NCI-H187 (cell line): ENCODE measurements around the gene ASF1B.
A peak's percentile ranks its signal among the peaks of the same experiment; 100 is the strongest.

Experiments used
- DNase-seq, 2 experiments: peaks; one replicate each; lab custom pipeline; 2025; lab: John Stamatoyannopoulos, UW

ASF1B gene

DNA sequence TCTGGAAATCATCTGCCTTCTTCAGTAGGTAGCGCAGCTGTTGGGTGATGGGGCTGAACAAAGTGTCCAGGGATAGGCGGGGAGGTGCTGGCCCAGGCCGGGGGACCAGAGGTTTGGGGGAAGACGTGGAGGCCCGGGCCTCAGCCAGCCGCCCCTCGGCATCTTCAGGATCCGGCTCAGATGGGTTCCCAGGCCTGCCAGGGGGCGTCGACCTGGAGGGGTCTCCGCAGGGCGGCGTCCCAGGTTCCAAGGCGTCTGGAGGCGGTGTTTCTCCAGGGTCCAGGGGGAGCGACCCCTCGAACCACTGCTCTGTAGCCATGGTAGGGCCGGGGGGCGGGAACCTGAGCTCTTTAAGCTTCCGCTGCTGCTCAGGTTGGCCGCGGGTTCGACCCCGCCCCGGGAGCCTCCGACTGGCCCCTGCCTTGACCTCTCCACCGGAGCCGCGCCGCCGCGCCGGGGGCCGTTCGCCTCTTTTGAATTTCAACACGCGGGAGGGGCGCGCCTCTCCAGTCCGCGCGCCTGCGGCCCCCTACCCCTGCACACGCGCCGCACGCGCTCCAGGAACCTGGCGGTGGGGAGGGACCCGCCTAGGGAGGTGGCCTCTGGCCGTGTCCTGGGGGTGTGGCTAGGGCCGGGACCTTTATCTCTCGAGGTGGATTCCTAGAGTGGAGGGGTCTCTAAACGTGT, 50.9 kb downstream of the ASF1B start, which contains the start of gene C19orf67:
Gene C19orf67 (minus strand): TSS at position 475 of the 687 bp plus-strand sequence. CDS start 156 bp downstream, at position 319.
- DNase-seq: no peak

DNA sequence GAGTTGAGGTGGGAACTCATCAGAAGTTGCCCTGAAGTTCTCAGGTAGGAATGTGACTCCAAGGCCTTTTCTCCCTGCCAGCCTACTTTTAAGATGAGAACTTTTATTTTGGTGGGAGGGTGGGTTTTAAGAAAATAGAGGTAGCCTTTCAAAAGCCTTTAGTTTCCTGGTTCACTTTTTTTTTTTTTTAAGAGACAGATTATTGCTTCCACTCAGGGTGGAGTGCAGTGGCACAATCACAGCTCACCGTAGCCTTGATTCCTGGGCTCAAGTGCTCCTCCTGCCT, 53.8 kb downstream of the ASF1B start:
- DNase-seq: no peak

DNA sequence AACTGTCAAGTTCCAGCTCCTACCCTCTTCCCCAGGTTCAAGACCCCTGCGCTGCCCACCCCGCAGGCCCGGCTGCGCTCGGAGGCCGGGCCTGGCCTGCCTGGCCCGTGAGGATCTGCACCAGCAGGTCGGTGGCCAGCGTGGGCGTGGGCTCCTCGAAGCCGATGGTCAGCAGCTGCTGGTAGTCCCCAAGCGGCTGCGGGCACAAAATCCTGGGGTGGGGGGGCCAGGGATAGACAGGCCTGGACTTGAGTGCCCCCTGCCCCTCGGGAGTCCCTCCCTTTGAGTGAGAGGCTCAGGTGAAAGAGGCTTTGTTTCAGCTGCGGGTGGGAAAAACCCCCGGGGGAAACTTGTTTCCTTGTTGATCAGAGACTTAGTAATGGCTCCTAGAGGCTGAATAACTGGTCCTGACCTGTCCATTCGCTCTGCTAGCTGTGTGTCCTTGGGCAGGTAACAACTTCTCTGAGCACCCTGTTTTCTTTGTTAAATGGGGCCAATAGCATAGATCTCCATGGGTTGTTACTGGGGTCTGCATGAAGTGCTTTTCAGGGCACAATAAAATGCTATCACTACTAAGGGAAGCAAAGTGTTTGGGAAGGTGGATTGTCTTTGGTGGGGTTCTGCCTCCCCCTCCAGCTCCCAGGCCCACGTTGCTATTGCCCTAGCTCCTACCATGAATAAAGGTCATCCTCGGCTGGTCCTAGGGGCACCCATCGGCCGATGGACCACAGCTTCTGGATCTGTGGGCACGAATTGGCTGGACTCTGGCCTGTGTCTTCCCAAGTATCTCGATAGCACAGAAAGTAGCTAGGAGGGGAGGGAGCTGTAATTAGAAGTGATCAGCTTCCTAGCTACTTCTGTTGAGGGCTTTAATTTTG, 54.4 kb downstream of the ASF1B start:
- DNase-seq: no peak

DNA sequence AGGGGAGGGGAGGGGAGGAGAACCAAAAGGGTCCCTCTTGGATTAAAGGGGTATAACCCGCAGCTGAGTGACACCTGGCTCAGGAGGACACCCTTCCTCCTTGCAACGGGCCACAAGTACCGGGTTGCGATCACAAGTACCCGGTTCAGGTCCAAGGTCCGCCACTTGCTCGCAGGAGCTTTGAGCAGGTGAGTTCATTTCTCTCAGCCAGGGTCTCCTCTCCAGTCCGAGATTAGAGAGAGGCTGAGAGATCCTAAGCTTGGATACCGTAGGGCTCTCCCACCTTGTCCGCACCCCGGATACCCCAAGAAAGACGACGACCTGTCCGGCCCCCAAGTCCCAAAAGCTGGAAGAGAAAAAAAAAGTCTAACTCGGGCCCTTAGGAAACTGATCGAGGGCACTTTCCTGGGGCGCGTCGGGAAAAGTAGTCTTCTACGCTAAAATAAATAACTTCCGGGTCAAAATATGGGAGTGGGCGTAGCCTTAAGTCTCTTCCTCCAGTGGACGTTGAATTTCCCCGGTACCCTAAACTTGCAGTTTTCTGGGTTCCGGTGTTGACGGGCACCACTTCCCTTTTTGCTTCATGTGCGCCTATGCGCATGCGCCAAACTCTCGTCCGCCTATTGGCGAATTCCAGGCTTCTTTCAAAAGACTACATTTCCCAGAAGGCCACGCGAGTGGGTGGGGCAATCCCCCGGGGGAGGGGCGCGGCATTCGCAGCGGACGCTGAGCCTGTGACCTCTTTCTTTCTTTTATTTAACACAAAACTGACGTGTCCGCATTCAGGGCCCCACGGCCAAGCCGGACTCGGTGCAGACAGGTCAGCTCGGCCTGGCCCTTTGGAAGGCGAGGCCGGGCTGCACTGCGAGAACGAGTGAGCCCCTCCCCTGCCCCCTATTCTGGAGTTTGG, 55.2 kb downstream of the ASF1B start:
- peak; percentile 85 to 87 for DNase-seq

DNA sequence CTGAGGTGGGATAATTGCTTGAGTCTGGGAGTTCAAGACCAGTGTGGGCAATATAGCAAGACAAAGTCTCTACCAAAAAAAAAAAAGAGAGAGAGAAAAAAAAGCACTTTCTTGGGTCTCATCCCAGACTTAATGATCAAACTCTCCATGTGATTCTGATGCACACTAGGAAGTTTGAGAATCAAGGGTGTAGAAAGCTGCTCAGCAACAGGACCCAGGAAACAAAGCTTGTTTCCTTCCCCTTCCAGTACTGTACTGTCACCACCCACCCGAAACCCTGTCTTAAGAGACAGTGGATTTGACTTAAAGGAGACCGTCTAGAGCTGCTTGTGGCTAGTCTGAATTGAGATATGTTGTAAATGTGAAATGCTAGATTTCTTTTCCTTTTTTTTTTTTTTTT, 58.0 kb downstream of the ASF1B start:
- no peak for DNase-seq

DNA sequence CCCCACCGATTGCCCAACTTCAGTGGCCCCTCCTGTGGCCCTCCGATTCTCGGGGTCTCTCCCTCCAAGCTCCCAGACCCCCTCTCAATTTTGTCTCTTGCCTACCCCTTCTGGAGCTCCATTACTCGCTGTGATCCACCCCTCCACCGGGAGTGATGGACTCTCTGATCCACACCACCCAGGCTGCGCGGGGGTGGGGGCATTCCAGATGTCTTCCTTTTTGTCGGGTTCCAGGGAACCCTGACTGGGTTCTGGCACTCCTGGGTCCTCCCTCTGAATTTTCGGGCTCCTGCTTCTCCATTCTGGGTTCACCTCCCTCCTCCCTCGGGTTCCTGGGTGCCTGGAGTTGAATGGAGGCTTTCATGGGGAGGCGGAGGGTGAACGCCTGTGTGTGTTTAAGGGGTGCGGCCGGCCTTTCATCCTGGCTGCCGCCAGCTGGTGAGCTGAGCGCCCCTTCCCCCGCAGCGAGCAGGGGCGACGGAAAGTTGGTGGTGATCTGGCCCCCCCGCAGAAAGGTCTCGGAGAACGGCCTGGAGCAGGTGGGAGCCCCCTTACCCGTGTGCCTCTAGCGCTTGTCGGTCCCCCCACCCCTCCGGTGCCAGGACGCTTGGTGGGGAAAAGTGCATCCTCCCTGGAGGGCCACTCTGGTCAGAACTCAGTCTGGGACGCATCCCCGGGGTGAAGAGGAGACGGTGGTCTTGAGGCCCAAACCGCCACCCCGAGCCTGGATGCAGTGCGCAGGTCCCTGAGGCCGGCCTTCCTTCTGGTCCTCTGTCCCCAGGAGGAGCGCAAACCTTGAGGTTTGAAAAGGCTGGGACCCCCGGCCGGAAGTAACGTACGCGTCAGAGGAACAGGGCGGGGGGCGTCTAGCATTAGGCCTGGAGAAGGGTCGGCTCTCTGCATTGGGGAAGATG, 62.2 kb downstream of the ASF1B start:
- DNase-seq: no peak

DNA sequence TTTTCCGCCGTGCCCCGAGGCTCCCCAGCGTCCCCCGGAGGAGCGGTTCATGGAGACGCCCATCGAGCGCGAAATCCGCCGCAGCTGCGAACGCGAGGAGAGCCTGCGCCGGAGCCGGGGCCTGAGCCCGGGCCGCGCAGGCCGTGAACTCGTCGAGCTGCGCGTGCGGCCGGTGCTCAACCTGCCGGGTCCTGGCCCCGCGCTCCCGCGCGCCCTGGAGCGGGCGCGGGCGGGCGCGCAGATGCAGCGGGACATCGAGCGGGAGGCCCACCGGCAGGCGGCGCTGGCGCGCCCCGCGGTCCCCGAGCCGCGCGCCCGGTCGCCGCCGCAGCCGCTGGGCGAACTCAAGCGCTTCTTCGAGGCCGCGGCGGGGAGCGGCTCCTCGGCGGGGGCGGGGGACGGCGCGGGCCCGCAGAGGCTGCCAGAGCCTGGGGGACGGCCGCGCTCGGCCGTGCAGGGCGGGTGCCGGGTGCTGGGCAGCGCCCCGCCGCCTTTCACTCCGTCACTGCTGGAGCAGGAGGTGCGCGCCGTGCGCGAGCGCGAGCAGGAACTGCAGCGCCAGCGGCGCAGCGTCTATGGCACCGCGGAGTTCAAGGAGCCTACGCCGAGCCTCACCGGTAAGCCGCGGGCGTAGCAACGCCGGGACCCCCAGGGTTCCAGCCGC, 63.0 kb downstream of the ASF1B start:
- peak in 1 of 2 experiments; percentile 11 for DNase-seq

DNA sequence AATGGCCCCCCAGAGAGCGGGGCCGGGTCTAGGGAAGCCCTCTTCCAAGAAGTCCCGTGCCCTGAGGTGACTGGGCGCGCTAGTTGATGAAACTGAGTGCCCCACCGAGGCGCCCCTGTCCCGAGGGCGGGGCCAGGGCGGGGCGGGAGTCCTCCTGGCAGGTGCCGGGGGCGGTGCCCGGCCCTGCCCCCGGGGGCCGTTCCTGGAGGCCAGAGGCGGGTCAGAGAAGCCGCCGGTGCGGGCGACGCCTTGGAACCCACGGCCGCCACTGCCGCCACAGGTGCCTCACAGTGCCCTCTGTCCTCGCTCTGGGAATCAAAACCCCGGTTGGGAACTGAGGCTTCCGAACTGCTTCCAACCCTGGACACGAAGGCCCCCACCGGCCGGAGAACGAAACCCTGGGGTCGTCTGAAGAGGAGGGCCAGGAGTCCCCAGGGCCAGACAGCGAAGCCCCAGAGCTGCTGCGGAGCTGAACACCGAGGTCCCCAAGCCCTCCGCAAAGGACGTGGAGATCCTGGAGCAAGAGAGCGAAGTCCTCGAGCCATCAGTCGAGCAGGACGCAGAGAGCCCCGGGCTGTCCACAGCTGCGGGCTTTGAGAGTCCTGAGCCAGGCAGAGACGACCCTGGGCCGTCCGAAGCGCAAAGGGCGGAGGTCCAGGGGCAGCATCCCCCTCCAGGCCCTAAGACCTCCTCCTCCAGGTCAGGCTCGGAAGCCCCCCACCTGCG, 63.7 kb downstream of the ASF1B start, which contains the start of gene MISP3:
Gene MISP3 (plus strand): TSS at position 252 of the 726 bp plus-strand sequence. CDS start 524 bp downstream, outside the sequence.
- no peak for DNase-seq

DNA sequence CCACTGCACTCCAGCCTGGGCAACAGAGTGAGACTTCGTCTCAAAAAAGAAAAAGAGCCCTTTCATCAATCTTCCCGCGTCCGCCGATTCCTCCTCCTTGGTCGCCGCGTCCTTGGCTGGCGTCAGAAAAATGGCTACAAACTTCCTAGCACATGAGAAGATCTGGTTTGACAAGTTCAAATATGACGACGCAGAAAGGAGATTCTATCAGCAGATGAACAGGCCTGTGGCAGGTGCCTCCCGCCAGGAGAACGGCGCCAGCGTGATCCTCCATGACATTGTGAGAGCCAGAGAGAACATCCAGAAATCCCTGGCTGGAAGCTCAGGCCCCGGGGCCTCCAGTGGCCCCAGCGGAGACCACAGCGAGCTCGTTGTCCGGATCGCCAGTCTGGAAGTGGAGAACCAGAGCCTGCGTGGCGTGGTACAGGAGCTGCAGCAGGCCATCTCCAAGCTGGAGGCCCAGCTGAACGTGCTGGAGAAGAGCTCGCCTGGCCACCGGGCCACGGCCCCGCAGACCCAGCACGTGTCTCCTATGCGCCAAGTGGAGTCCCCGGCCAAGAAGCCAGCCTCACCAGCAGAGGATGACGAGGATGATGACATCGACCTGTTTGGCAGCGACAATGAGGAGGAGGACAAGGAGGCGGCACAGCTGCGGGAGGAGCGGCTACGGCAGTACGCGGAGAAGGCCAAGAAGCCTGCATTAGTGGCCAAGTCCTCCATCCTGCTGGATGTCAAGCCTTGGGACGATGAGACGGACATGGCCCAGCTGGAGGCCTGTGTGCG, 65.9 kb downstream of the ASF1B start:
- DNase-seq: no peak
